GM23248 (cell line): ENCODE results near the gene RBFOX1.

ENCODE experiments used
- EZH2 ChIP-seq: fragments of 200-600 bp; sonication (generic); IDR thresholded peaks from 2 replicates; pipeline ENCODE4 v1.6.1; 2018; ENCODE audit warnings: antibody characterized with exemption, mild to moderate bottlenecking; ENCODE audit not compliant: insufficient read depth, poor library complexity, severe bottlenecking
- EZH2phosphoT487 ChIP-seq: fragments of 200-600 bp; sonication (generic); IDR thresholded peaks from 2 replicates; pipeline ENCODE4 v1.6.1; 2018; ENCODE audit warnings: antibody characterized with exemption, moderate library complexity, mild to moderate bottlenecking, low read depth; ENCODE audit not compliant: insufficient read depth

GRCh38 chr16:7651803-7652570, 319.3 kb downstream of the RBFOX1 start:
- TF ChIP-seq EZH2, result no peak
- no peak for TF ChIP-seq EZH2phosphoT487
